ENCODE measurements around the gene HRH4.

HRH4 gene

GRCh38 chr18:24517554-24517953, 57.1 kb downstream of the HRH4 start:
- Histone ChIP-seq H3K4me2 (ENCODE audit: low read depth, low read length) (no peak overlapping the region), H3K4me3 (ENCODE audit: low read length) (no peak overlapping the region), H3K4me1 (ENCODE audit: low read length) (no peaks in the 10 kb centered on the region)

GRCh38 chr18:24518596-24518995, 58.2 kb downstream of the HRH4 start:
- Histone ChIP-seq H3K79me2 (ENCODE audit: low read length) (no peaks in the 10 kb centered on the region), H3F3A (ENCODE audit: insufficient read depth, low read length) (no peaks in the 10 kb centered on the region), H3K4me1 (ENCODE audit: low read length) (no peaks in the 10 kb centered on the region), H2AFZ (ENCODE audit: low read length) (no peak overlapping the region), H4K20me1 (ENCODE audit: insufficient read depth, low read length) (no peaks in the 10 kb centered on the region), H3K9ac (ENCODE audit: low read length) (no peak overlapping the region), H3K9me2 (replicated peaks; ENCODE audit: insufficient read depth, low read length) (no peaks in the 10 kb centered on the region), H3K9me3 (replicated peaks; ENCODE audit: insufficient read depth, low read length) (no peaks in the 10 kb centered on the region), H3K27ac (ENCODE audit: low read length) (no peak overlapping the region), H3K4me2 (ENCODE audit: low read depth, low read length) (no peak overlapping the region), H3K27me3 (replicated peaks; ENCODE audit: insufficient read depth, low read length) (no peaks in the 10 kb centered on the region), H3K36me3 (replicated peaks; ENCODE audit: insufficient read depth, low read length) (no peaks in the 10 kb centered on the region), H3K4me3 (ENCODE audit: low read length) (no peak overlapping the region)
- TF ChIP-seq EZH2 (optimal IDR thresholded peaks at IDR 0.05; ENCODE audit: low read depth, low read length) (no peak), CTCF (IDR thresholded peaks at IDR 0.05; ENCODE audit: low read length) (no peak), EZH2phosphoT487 (IDR thresholded peaks at IDR 0.05; ENCODE audit: low read length) (no peak)
- no peak for DNase-seq

More at GRCh38 chr18:24517554-24517953, 57.1 kb downstream of the HRH4 start:
- Histone ChIP-seq H3K9ac (ENCODE audit: low read length) (no peak overlapping the region), H3K79me2 (ENCODE audit: low read length) (no peaks in the 10 kb centered on the region), H3K9me3 (replicated peaks; ENCODE audit: insufficient read depth, low read length) (no peaks in the 10 kb centered on the region), H3K9me2 (replicated peaks; ENCODE audit: insufficient read depth, low read length) (no peaks in the 10 kb centered on the region), H3F3A (ENCODE audit: insufficient read depth, low read length) (no peaks in the 10 kb centered on the region), H4K20me1 (ENCODE audit: insufficient read depth, low read length) (no peaks in the 10 kb centered on the region), H2AFZ (ENCODE audit: low read length) (no peak overlapping the region), H3K36me3 (replicated peaks; ENCODE audit: insufficient read depth, low read length) (no peaks in the 10 kb centered on the region), H3K27ac (ENCODE audit: low read length) (no peak overlapping the region), H3K27me3 (replicated peaks; ENCODE audit: insufficient read depth, low read length) (no peaks in the 10 kb centered on the region)
- DNase-seq: no peak
- no peak for TF ChIP-seq EZH2 (optimal IDR thresholded peaks at IDR 0.05; ENCODE audit: low read depth, low read length)
- no peak for TF ChIP-seq EZH2phosphoT487 (IDR thresholded peaks at IDR 0.05; ENCODE audit: low read length)
- no peak for TF ChIP-seq CTCF (IDR thresholded peaks at IDR 0.05; ENCODE audit: low read length)

Data from MM.1S (cell line).